RWPE1 (cell line): ENCODE measurements around the gene HFE.

Experiments used
- CTCF ChIA-PET: fragments of 350-600 bp; sonication (Branson Sonifier 250); formaldehyde crosslinking; extraction: SDS; loops from one replicate; lab custom pipeline; 2021; lab: Yijun Ruan, JAX
- POLR2A ChIA-PET: fragments of 400-600 bp; formaldehyde crosslinking; extraction: SDS; loops from one replicate; lab custom pipeline; 2020; ENCODE audit warnings: antibody characterized with exemption; ENCODE audit not compliant: low non-redundant PET; lab: Yijun Ruan, JAX
- DNase-seq: peaks from one replicate; pipeline ENCODE4 v3.0.0; 2012; ENCODE audit warnings: low spot score
- H3K27ac ChIP-seq: fragments of 450-650 bp; 2 replicates; pipeline ENCODE4 v1.5.1; 2017
- CTCF ChIP-seq: fragments of 450-650 bp; conservative IDR thresholded peaks from 2 replicates; pipeline ENCODE4 v1.5.1; 2017; ENCODE audit warnings: low read depth, mild to moderate bottlenecking

Gene HFE

DNA sequence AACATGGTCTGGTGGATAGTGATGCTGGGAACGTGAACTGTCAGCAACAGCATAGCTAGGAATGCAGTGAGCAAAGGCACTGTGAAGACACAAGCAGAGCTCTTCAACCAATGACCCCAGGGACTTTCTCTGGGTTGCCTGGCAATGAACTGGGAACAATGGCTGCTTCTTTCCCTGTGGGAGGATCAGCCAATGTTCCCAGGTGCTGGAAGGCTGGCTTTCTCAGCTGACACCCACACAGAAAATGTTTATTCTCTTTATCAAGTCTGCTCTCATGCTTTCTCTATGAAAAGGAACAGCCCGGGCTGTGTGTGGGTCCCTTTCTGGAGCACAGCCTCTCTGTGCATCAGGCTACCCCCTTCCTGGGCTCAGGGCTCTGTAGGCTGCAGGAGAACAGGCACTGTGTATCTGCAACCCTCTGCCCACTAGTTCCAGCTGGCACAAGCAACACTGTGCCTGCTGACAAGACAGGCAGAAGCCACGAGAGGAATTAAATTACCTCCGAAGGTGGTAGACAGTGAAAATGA is 54.2 kb downstream of the HFE start:
- ChIA-PET POLR2A (no interaction called here), CTCF (interaction anchor here (0.6 kb wide), 1 partner anchor 709 kb away, joined by 4 read pairs; no protein-coding TSS in a partner anchor)
- DNase-seq, result no peak

DNA sequence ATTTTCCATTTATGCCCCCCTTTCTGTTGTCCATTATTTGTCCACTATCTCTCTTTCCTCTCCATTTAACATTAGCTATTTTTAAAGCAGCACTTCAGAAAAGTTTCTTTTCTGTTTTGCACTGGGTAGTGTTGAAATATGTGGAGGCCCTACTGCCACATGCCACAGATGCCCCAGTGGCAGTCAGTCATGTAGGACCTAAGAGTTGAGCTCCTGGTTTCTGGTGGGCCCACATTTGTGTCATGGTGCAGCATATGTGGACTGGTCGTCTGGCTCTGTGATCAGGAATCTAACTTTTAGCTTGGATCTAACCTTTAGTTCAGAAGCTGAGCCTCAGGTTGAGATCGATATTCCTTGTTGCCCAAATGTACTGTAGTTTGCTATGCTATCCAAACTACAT is 54.8 kb downstream of the HFE start:
- no peak for TF ChIP-seq CTCF
- DNase-seq, result no peak
- ChIA-PET CTCF (interaction anchor here (0.6 kb wide), 1 partner anchor 710 kb away, joined by 4 read pairs; no protein-coding TSS in a partner anchor), POLR2A (interaction anchor here (0.5 to 0.6 kb wide), 2 partner anchors 92 to 147 kb away, joined by 4 read pairs; no protein-coding TSS in a partner anchor)
- H3K27ac ChIP-seq, result no peak overlapping the region

More for the DNA sequence above, 54.2 kb downstream of the HFE start:
- no peak for TF ChIP-seq CTCF
- H3K27ac ChIP-seq, result no peak overlapping the region
